ENCODE measurements around the gene SMIM45.

The SMIM45 gene

DNA sequence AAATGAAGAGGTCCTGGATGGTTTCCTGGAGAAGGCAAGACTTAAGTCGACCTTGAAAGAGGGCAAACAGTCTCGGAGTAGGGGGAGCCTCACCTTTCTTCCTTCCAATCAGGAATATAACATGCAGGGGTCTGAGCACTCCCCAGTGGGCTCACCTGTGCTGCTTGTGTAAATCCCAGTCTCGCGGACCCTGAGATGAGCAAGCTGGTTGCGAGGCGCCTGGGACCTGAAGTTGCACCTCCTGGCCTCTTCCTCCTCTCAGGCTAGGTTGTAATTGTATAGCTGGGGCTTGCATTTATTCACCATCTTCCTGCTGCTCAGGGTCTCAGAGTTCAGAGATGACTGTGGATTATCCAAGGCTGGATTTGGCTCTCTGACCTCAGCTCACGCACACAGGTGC, 39.2 kb downstream of the SMIM45 start:
- no TSS peak for BruUV-seq (replicated peaks)
- no peaks in the 10 kb centered on the region for H3K4me1 ChIP-seq (ENCODE audit: control insufficient read depth, insufficient read depth, low read length)
- ChIA-PET CTCF (no interaction called here), POLR2A (no interaction called here)
- in situ Hi-C loops (cut with HindIII; ENCODE audit: low pct_unique_long_range_greater_than_20kb, low sequenced_read_pairs), result no loop called here
- no peaks in the 10 kb centered on the region for H3K36me3 ChIP-seq (ENCODE audit: control insufficient read depth, insufficient read depth, low read length)
- H3K9me3 ChIP-seq (ENCODE audit: control insufficient read depth, insufficient read depth, low read depth, low read length), result no peaks in the 10 kb centered on the region
- H3K27me3 ChIP-seq (ENCODE audit: control insufficient read depth, insufficient read depth, low read length), result no peaks in the 10 kb centered on the region
- H3K4me3 ChIP-seq (ENCODE audit: low read depth in 2 of 2, low read length in 2 of 2), result no peak overlapping the region
- DNase-seq (ENCODE audit: low read depth, low spot score) (no peak), ATAC-seq (no peak)
- TF ChIP-seq, protein P1, sequence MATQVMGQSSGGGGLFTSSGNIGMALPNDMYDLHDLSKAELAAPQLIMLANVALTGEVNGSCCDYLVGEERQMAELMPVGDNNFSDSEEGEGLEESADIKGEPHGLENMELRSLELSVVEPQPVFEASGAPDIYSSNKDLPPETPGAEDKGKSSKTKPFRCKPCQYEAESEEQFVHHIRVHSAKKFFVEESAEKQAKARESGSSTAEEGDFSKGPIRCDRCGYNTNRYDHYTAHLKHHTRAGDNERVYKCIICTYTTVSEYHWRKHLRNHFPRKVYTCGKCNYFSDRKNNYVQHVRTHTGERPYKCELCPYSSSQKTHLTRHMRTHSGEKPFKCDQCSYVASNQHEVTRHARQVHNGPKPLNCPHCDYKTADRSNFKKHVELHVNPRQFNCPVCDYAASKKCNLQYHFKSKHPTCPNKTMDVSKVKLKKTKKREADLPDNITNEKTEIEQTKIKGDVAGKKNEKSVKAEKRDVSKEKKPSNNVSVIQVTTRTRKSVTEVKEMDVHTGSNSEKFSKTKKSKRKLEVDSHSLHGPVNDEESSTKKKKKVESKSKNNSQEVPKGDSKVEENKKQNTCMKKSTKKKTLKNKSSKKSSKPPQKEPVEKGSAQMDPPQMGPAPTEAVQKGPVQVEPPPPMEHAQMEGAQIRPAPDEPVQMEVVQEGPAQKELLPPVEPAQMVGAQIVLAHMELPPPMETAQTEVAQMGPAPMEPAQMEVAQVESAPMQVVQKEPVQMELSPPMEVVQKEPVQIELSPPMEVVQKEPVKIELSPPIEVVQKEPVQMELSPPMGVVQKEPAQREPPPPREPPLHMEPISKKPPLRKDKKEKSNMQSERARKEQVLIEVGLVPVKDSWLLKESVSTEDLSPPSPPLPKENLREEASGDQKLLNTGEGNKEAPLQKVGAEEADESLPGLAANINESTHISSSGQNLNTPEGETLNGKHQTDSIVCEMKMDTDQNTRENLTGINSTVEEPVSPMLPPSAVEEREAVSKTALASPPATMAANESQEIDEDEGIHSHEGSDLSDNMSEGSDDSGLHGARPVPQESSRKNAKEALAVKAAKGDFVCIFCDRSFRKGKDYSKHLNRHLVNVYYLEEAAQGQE (IDR thresholded peaks at IDR 0.05; ENCODE audit: insufficient read depth in 1 of 2, low read depth in 2 of 2, low read length in 1 of 2), result no peak
- TF ChIP-seq SIN3A (IDR thresholded peaks at IDR 0.05; ENCODE audit: borderline replicate concordance, insufficient read depth, low read depth, low read length), result no peak
- TF ChIP-seq POLR2AphosphoS5 (IDR thresholded peaks at IDR 0.05; ENCODE audit: low read depth, low read length), result no peak
- TF ChIP-seq, protein P2, sequence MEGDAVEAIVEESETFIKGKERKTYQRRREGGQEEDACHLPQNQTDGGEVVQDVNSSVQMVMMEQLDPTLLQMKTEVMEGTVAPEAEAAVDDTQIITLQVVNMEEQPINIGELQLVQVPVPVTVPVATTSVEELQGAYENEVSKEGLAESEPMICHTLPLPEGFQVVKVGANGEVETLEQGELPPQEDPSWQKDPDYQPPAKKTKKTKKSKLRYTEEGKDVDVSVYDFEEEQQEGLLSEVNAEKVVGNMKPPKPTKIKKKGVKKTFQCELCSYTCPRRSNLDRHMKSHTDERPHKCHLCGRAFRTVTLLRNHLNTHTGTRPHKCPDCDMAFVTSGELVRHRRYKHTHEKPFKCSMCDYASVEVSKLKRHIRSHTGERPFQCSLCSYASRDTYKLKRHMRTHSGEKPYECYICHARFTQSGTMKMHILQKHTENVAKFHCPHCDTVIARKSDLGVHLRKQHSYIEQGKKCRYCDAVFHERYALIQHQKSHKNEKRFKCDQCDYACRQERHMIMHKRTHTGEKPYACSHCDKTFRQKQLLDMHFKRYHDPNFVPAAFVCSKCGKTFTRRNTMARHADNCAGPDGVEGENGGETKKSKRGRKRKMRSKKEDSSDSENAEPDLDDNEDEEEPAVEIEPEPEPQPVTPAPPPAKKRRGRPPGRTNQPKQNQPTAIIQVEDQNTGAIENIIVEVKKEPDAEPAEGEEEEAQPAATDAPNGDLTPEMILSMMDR (IDR thresholded peaks at IDR 0.05), result no peak
- TF ChIP-seq TCF7L2 (IDR thresholded peaks at IDR 0.05; ENCODE audit: low read depth, low read length), result no peak
- intact Hi-C loops (cut with micrococcal nuclease; ENCODE audit: unreplicated experiment), result no loop called here
- no peak overlapping the region for H3K27ac ChIP-seq (ENCODE audit: low read length)

- in situ Hi-C loops (cut with HindIII; ENCODE audit: low pct_unique_long_range_greater_than_20kb, low sequenced_read_pairs), result no loop called here
- Histone ChIP-seq H3K27ac (ENCODE audit: low read length) (no peak overlapping the region), H3K36me3 (ENCODE audit: control insufficient read depth, insufficient read depth, low read length) (no peaks in the 10 kb centered on the region), H3K4me1 (ENCODE audit: control insufficient read depth, insufficient read depth, low read length) (no peaks in the 10 kb centered on the region), H3K4me3 (ENCODE audit: low read depth in 2 of 2, low read length in 2 of 2) (no peak overlapping the region), H3K27me3 (ENCODE audit: control insufficient read depth, insufficient read depth, low read length) (no peaks in the 10 kb centered on the region), H3K9me3 (ENCODE audit: control insufficient read depth, insufficient read depth, low read depth, low read length) (no peaks in the 10 kb centered on the region)
- ChIA-PET CTCF (no interaction called here), POLR2A (no interaction called here)
- intact Hi-C loops (cut with micrococcal nuclease; ENCODE audit: unreplicated experiment), result no loop called here
- no TSS peak for BruUV-seq (replicated peaks)
- no peak for DNase-seq (ENCODE audit: low read depth, low spot score)
- no peak for ATAC-seq
- TF ChIP-seq, protein P1 (IDR thresholded peaks at IDR 0.05; ENCODE audit: insufficient read depth in 1 of 2, low read depth in 2 of 2, low read length in 1 of 2), result no peak
- TF ChIP-seq SIN3A (IDR thresholded peaks at IDR 0.05; ENCODE audit: borderline replicate concordance, insufficient read depth, low read depth, low read length) (no peak), POLR2AphosphoS5 (IDR thresholded peaks at IDR 0.05; ENCODE audit: low read depth, low read length) (no peak), TCF7L2 (IDR thresholded peaks at IDR 0.05; ENCODE audit: low read depth, low read length) (no peak)
- TF ChIP-seq, protein P2 (IDR thresholded peaks at IDR 0.05), result no peak
These were observed 40.5 kb downstream of the SMIM45 start for GRCh38 chr22:41992496-41992895.
